Tibial nerve (tissue), 4 donors: ENCODE data around the gene TENT4A.

Experiments
- EP300 ChIP-seq, 2 donors: sonication (generic); formaldehyde crosslinking; IDR thresholded peaks; one replicate each; pipeline ENCODE4 v1.6.1; 2017; ENCODE audit warnings: antibody characterized with exemption in 2 of 2, mild to moderate bottlenecking in 1 of 2
- TF ChIP-seq, protein P1 (sequence below), 5 experiments: fragments of 200-600 bp in 3 of 5; fragments of 450-650 bp in 2 of 5; sonication (generic) in 3 of 5; IDR thresholded peaks; one replicate each; pipeline ENCODE4 v1.5.1; 2016 to 2019; ENCODE audit warnings: antibody characterized with exemption in 5 of 5, mild to moderate bottlenecking in 3 of 5, moderate library complexity in 2 of 5

DNA sequence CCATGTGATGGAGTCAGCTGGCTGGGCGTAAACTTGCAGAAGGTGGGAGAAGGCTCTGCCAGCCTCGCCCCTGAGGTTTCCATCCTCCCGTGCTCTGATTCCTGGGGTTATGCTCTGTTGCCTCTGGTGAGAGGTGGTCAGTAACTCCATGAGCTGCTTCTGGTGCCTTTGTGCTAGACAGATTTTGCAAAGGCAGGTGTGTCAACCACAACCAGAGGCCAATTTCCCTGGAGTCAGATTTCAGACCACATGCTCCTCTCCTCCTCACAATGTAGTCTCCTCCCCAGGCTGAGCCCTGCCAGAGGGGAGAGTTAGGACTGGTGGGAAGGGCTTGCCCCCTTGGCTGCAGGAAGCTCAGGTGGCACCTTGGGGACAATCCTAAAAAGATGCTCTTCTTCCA is 38.8 kb upstream of the TENT4A start:
- TF ChIP-seq, protein P1, sequence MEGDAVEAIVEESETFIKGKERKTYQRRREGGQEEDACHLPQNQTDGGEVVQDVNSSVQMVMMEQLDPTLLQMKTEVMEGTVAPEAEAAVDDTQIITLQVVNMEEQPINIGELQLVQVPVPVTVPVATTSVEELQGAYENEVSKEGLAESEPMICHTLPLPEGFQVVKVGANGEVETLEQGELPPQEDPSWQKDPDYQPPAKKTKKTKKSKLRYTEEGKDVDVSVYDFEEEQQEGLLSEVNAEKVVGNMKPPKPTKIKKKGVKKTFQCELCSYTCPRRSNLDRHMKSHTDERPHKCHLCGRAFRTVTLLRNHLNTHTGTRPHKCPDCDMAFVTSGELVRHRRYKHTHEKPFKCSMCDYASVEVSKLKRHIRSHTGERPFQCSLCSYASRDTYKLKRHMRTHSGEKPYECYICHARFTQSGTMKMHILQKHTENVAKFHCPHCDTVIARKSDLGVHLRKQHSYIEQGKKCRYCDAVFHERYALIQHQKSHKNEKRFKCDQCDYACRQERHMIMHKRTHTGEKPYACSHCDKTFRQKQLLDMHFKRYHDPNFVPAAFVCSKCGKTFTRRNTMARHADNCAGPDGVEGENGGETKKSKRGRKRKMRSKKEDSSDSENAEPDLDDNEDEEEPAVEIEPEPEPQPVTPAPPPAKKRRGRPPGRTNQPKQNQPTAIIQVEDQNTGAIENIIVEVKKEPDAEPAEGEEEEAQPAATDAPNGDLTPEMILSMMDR (IDR thresholded peaks at IDR 0.05): no peak
- TF ChIP-seq EP300 (IDR thresholded peaks at IDR 0.05): no peak
